Measurements from ENCODE around the gene CIBAR2.

CIBAR2 gene

GRCh38 chr16:85101956-85102630 is 10.2 kb downstream of the CIBAR2 start:
- TF ChIP-seq CTCF (conservative IDR thresholded peaks at IDR 0.05; ENCODE audit: low read depth): no peak
- no peak for DNase-seq (ENCODE audit: low spot score)
- H3K27ac ChIP-seq: no peak overlapping the region
- CTCF ChIA-PET: no interaction called here
- POLR2A ChIA-PET (ENCODE audit: low non-redundant PET): no interaction called here

DNA sequence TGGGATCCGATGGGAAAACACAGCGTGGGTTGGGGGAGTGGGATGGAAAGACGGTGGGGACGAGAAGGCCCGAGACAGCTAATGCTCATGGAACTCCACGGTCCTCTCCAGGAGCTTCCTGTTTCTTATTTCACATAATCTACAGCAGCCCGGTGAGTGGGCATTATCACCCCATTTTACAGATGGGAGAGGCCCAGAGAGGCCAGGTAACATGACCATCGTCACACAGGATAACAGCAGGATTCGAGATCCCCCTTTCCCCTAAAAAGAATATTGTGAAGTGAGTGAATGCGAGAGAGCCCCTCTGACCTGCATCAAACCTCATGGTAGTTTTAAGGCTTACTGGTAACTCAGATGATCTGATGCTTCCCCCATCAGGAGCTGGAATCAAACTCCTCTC is 12.0 kb downstream of the CIBAR2 start:
- no peak for TF ChIP-seq CTCF (conservative IDR thresholded peaks at IDR 0.05; ENCODE audit: low read depth)
- no peak overlapping the region for H3K27ac ChIP-seq
- CTCF ChIA-PET: no interaction called here
- POLR2A ChIA-PET (ENCODE audit: low non-redundant PET): no interaction called here
- DNase-seq (ENCODE audit: low spot score): no peak

GRCh38 chr16:85098565-85098964 is 13.7 kb downstream of the CIBAR2 start:
- TF ChIP-seq CTCF (conservative IDR thresholded peaks at IDR 0.05; ENCODE audit: low read depth): no peak
- no peak for DNase-seq (ENCODE audit: low spot score)
- ChIA-PET CTCF (interaction anchor here (0.7 kb wide), 1 partner anchor 11 kb away, joined by 3 read pairs; no protein-coding TSS in a partner anchor), POLR2A (ENCODE audit: low non-redundant PET) (no interaction called here)
- H3K27ac ChIP-seq: no peak overlapping the region

- no peak for DNase-seq (ENCODE audit: low spot score)
- CTCF ChIA-PET: interaction anchor here (1.5 to 1.9 kb wide), 2 partner anchors 10 to 18 kb away, joined by 4 to 11 read pairs; no protein-coding TSS in a partner anchor
- POLR2A ChIA-PET (ENCODE audit: low non-redundant PET): no interaction called here
- no peak overlapping the region for H3K27ac ChIP-seq
- no peak for TF ChIP-seq CTCF (conservative IDR thresholded peaks at IDR 0.05; ENCODE audit: low read depth)
These were observed 15.4 kb downstream of the CIBAR2 start for GRCh38 chr16:85096921-85097320.

DNA sequence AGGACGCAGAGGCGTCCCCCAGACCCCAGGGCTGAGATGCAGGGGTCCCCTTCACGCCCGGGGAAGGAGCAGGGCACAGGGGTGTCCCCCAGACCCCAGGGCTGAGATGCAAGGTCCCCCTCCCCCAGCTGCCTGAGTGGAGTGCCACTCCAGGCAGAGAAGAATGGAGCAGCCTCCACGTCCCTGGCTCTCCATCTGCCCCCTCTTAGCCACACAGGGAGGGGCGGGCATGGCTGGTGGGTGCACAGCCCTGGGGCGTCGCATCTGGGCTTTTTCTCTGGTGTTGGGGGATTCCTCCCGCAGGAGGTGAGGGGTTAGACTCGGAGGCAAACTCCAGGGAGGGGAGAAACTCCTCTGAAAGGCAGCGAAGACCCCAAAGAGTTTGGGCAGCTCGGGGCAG is 17.5 kb downstream of the CIBAR2 start:
- TF ChIP-seq CTCF (conservative IDR thresholded peaks at IDR 0.05; ENCODE audit: low read depth): no peak
- ChIA-PET POLR2A (ENCODE audit: low non-redundant PET) (no interaction called here), CTCF (no interaction called here)
- no peak overlapping the region for H3K27ac ChIP-seq
- no peak for DNase-seq (ENCODE audit: low spot score)

- ChIA-PET POLR2A (ENCODE audit: low non-redundant PET) (no interaction called here), CTCF (no interaction called here)
- DNase-seq (ENCODE audit: low spot score): no peak
- no peak for TF ChIP-seq CTCF (conservative IDR thresholded peaks at IDR 0.05; ENCODE audit: low read depth)
- H3K27ac ChIP-seq: no peak overlapping the region
These were observed 18.0 kb downstream of the CIBAR2 start for GRCh38 chr16:85094176-85094805.

Data from RWPE1 (cell line).